Vagina (tissue), 2 donors: ENCODE data around the gene HCRTR1. TPM values are rescaled to one million over a fixed set of nuclear protein-coding genes. Genes with fewer than 3 reads are reported as not detected.

Source experiments
- DNase-seq, 2 donors: peaks; one replicate each; pipeline ENCODE4 v3.0.0-alpha.2; 2017; ENCODE audit errors: extremely low spot score in 2 of 2
- H3K27ac ChIP-seq: fragments of 200-600 bp; sonication (generic); one replicate; pipeline ENCODE4 v1.5.1; 2019
- H3K27me3 ChIP-seq: fragments of 200-600 bp; sonication (generic); one replicate; pipeline ENCODE4 v1.5.1; 2019
- H3K36me3 ChIP-seq, 2 donors: fragments of 200-600 bp; sonication (generic); one replicate each; pipeline ENCODE4 v1.5.1; 2017 to 2019
- H3K4me1 ChIP-seq: fragments of 200-600 bp; sonication (generic); one replicate; pipeline ENCODE4 v1.5.1; 2019
- H3K4me3 ChIP-seq, 2 donors: fragments of 200-600 bp; sonication (generic); 1 replicate in 1 of 2; 2 replicates in 1 of 2; pipeline ENCODE4 v1.5.1; 2016 to 2019
- H3K9me3 ChIP-seq: fragments of 200-600 bp; sonication (generic); one replicate; pipeline ENCODE4 v1.5.1; 2019
- POLR2A ChIP-seq, 2 donors: fragments of 450-650 bp; IDR thresholded peaks; one replicate each; pipeline ENCODE4 v1.6.1; 2017; ENCODE audit warnings: antibody characterized with exemption in 2 of 2, mild to moderate bottlenecking in 2 of 2, moderate library complexity in 2 of 2
- POLR2AphosphoS5 ChIP-seq, 2 donors: sonication (generic); formaldehyde crosslinking; IDR thresholded peaks; one replicate each; pipeline ENCODE4 v1.9.0; 2017; ENCODE audit warnings: antibody characterized with exemption in 2 of 2, mild to moderate bottlenecking in 2 of 2, low read depth in 1 of 2; ENCODE audit not compliant: insufficient read depth in 1 of 2
- intact Hi-C: fragments of 100-400 bp; cut with DNase I; formaldehyde crosslinking; loops from one replicate; pipeline ENCODE4 v1.15.1; 2023
- total RNA-seq: library from RNA; depleted of rRNA; stranded (reverse); fragments of >200 nt; gene quantifications from one replicate; pipeline ENCODE4 v1.2.3, GENCODE V29; 2016
- TF ChIP-seq, protein P1 (sequence below), 3 experiments: fragments of 450-650 bp in 2 of 3; fragments of 200-600 bp in 1 of 3; sonication (generic) in 1 of 3; IDR thresholded peaks; one replicate each; pipeline ENCODE4 v1.5.1; 2017 to 2019; ENCODE audit warnings: antibody characterized with exemption in 3 of 3, mild to moderate bottlenecking in 2 of 3, moderate library complexity in 2 of 3

Gene HCRTR1
- total RNA-seq, 1 donor from 2014 or later, result not detected

DNA sequence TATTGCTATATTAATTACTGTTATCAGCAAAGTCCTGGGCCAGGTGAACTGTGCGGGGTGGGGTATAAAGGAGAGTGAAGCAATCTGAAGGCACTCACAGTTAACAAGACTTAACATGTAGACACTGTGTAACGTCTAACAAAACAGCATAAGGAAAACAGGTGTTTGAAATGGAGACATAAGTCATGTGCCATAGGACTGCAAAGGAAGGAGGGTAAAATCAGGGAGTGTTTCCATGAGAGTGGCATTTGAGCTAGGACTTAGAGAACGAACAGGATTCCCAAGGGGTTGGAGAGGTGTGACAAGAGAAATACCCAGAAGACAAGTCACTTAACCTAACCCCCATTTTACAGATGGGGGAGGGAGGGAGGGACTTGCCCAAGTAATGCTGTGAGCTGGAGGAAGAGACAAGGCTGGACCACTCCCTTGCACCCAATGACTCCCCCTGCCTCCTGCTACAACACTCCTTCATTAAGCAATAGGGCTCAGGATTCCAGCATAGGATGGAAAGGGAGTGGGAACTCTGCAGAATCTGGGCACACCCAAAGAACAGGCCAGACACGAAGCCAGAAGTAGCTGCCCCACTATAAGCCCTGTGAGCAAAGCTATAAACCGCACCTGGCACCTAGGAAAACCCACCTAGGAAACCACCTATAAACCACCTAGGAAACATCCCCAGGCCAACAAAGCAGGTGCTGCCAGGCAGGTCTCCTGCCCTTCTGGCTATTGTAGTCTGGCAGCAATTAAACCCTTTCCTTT, 20.6 kb downstream of the HCRTR1 start:
- Histone ChIP-seq H3K4me1 (peaks cover 44% of the 10 kb centered on the region), H3K36me3 (peaks cover 0 to 10% of the 10 kb centered on the region in 2 donors), H3K27ac (no peak overlapping the region), H3K9me3 (no peaks in the 10 kb centered on the region), H3K27me3 (no peaks in the 10 kb centered on the region), H3K4me3 (no peak overlapping the region)
- peak in 1 of 2 donors; percentile 16 for TF ChIP-seq POLR2AphosphoS5 (IDR thresholded peaks at IDR 0.05; ENCODE audit: insufficient read depth in 1 of 2, low read depth in 1 of 2)
- TF ChIP-seq POLR2A (IDR thresholded peaks at IDR 0.05), result no peak
- DNase-seq, result no peak
- intact Hi-C loops, result no loop called here

DNA sequence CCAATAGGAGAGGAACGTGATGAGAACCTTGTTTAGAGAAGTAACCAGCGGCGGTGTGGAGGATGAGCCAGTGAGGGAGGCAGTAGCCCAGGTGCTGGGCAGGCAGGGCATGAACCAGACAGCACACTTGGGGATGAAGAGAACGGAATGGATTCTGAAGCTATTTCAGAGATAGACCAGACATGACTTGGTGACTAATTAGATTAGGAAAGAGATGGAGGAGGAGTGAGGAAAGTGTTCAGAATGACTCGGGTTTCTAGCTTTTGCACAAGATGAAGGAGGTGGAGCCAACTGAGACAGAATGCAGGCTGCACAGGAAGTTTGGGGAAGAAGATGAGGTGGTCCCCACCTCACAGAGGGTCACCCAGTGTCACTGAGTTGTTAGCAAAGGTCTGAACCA, 22.1 kb downstream of the HCRTR1 start:
- H3K27ac ChIP-seq, result no peak overlapping the region
- H3K27me3 ChIP-seq, result no peaks in the 10 kb centered on the region
- peaks cover 55% of the 10 kb centered on the region for H3K4me1 ChIP-seq
- DNase-seq, result no peak
- no peak for TF ChIP-seq POLR2A (IDR thresholded peaks at IDR 0.05)
- TF ChIP-seq POLR2AphosphoS5 (IDR thresholded peaks at IDR 0.05; ENCODE audit: insufficient read depth in 1 of 2, low read depth in 1 of 2), result no peak
- TF ChIP-seq, protein P1, sequence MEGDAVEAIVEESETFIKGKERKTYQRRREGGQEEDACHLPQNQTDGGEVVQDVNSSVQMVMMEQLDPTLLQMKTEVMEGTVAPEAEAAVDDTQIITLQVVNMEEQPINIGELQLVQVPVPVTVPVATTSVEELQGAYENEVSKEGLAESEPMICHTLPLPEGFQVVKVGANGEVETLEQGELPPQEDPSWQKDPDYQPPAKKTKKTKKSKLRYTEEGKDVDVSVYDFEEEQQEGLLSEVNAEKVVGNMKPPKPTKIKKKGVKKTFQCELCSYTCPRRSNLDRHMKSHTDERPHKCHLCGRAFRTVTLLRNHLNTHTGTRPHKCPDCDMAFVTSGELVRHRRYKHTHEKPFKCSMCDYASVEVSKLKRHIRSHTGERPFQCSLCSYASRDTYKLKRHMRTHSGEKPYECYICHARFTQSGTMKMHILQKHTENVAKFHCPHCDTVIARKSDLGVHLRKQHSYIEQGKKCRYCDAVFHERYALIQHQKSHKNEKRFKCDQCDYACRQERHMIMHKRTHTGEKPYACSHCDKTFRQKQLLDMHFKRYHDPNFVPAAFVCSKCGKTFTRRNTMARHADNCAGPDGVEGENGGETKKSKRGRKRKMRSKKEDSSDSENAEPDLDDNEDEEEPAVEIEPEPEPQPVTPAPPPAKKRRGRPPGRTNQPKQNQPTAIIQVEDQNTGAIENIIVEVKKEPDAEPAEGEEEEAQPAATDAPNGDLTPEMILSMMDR (IDR thresholded peaks at IDR 0.05), result no peak
- H3K36me3 ChIP-seq, result peaks cover 0 to 8% of the 10 kb centered on the region in 2 donors
- intact Hi-C loops, result no loop called here
- no peaks in the 10 kb centered on the region for H3K9me3 ChIP-seq
- H3K4me3 ChIP-seq, result no peak overlapping the region

DNA sequence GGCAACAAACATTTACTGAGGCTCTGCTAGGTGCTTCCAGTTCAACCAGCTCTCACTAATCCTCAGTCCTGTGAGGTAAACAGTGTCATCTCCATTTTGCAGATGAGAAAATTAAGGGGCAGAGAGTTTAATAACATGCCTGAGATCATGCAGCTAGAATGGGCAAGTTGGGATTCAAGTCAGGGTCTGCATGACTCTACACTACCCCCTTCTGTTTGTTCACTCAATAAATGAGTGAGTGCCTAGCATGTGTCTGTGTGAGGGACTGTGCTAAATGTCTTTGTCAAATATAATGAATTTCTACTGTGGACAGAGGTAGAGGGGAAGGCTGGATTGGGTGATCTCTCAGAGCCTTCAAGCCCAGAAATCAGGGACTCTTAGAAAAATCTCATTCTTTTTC, 22.7 kb downstream of the HCRTR1 start:
- intact Hi-C loops, result no loop called here
- DNase-seq, result no peak
- no peak overlapping the region for H3K27ac ChIP-seq
- H3K27me3 ChIP-seq, result no peaks in the 10 kb centered on the region
- no peaks in the 10 kb centered on the region for H3K9me3 ChIP-seq
- no peak overlapping the region for H3K4me3 ChIP-seq
- TF ChIP-seq POLR2A (IDR thresholded peaks at IDR 0.05) (no peak), POLR2AphosphoS5 (IDR thresholded peaks at IDR 0.05; ENCODE audit: insufficient read depth in 1 of 2, low read depth in 1 of 2) (no peak)
- TF ChIP-seq, protein P1 (IDR thresholded peaks at IDR 0.05), result no peak
- peaks cover 55% of the 10 kb centered on the region for H3K4me1 ChIP-seq
- H3K36me3 ChIP-seq, result peaks cover 0 to 2% of the 10 kb centered on the region in 2 donors

DNA sequence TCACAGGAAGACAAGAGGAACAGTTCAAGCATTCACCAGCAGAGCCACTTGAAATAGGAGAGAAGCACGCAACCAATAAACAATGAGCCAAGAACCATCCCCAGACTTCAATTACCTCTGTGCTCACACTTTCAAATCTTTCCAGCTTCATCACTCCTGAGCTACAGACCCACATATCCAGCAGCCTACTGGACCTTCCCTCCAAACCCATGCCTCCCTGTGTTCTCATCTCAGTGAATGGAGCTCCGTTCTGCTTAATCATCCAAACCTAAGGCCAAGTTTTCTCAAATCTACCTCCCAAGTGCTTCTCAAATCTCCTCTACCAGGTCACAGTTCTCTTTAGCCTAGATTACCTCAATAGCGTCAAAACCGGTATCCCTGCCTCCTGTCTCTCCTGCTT, 23.5 kb downstream of the HCRTR1 start:
- H3K9me3 ChIP-seq, result no peaks in the 10 kb centered on the region
- DNase-seq, result no peak
- intact Hi-C loops, result no loop called here
- H3K27ac ChIP-seq, result no peak overlapping the region
- no peaks in the 10 kb centered on the region for H3K36me3 ChIP-seq
- no peak overlapping the region for H3K4me3 ChIP-seq
- TF ChIP-seq POLR2AphosphoS5 (IDR thresholded peaks at IDR 0.05; ENCODE audit: insufficient read depth in 1 of 2, low read depth in 1 of 2), result no peak
- TF ChIP-seq, protein P1 (IDR thresholded peaks at IDR 0.05), result no peak
- no peak for TF ChIP-seq POLR2A (IDR thresholded peaks at IDR 0.05)
- H3K4me1 ChIP-seq, result peaks cover 62% of the 10 kb centered on the region
- no peaks in the 10 kb centered on the region for H3K27me3 ChIP-seq

DNA sequence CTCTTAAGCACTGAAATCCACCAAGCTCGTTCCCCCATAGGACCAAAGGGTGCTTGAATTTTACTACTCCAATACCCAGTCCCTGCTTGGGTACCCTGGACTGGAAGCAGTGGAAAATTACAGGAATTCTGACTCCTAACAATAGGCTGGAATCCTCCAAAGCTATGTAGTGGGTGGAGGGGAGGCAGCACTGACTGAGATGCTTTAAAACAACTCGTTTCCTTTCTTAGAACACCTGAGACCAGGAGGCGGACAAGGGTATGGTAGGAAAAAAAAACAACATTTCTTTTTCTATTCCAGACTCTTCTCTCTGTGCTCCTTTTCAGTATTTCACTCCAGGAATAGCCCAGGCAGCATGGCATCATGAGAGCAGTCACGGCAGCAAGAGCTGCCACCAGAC, 24.9 kb downstream of the HCRTR1 start:
- Histone ChIP-seq H3K4me3 (no peak overlapping the region), H3K27ac (no peak overlapping the region), H3K36me3 (no peaks in the 10 kb centered on the region), H3K4me1 (peaks cover 62% of the 10 kb centered on the region), H3K27me3 (no peaks in the 10 kb centered on the region), H3K9me3 (no peaks in the 10 kb centered on the region)
- TF ChIP-seq POLR2A (IDR thresholded peaks at IDR 0.05) (no peak), POLR2AphosphoS5 (IDR thresholded peaks at IDR 0.05; ENCODE audit: insufficient read depth in 1 of 2, low read depth in 1 of 2) (no peak)
- TF ChIP-seq, protein P1 (IDR thresholded peaks at IDR 0.05), result no peak
- intact Hi-C loops, result no loop called here
- no peak for DNase-seq
